GM19099 (cell line): ENCODE data around the gene COX4I1.

ENCODE experiments used
- POLR2A ChIP-seq: IDR thresholded peaks from 3 replicates; pipeline ENCODE4 v1.6.1; 2011; ENCODE audit warnings: low read depth; ENCODE audit not compliant: insufficient read length; ENCODE audit errors: extremely low read depth

Gene COX4I1

GRCh38 chr16:85783441-85783840 lies 16.1 kb upstream of the COX4I1 start:
- no peak for TF ChIP-seq POLR2A

- no peak for TF ChIP-seq POLR2A
Observed at GRCh38 chr16:85784813-85785212, 14.7 kb upstream of the COX4I1 start.

- no peak for TF ChIP-seq POLR2A
Observed at GRCh38 chr16:85785927-85786326, 13.6 kb upstream of the COX4I1 start.

GRCh38 chr16:85788819-85789218 lies 10.7 kb upstream of the COX4I1 start:
- TF ChIP-seq POLR2A, result no peak

- TF ChIP-seq POLR2A, result no peak
Observed at GRCh38 chr16:85789773-85790172, 9.7 kb upstream of the COX4I1 start.

- TF ChIP-seq POLR2A, result no peak
Observed at GRCh38 chr16:85793662-85794298, 5.7 kb upstream of the COX4I1 start.

GRCh38 chr16:85794696-85795095 lies 4.8 kb upstream of the COX4I1 start:
- no peak for TF ChIP-seq POLR2A

- TF ChIP-seq POLR2A, result no peak
Observed at GRCh38 chr16:85796152-85796551, 3.3 kb upstream of the COX4I1 start.

GRCh38 chr16:85796599-85796998 lies 2.9 kb upstream of the COX4I1 start:
- TF ChIP-seq POLR2A, result no peak

GRCh38 chr16:85798283-85798776 lies 1.2 kb upstream of the COX4I1 start:
- no peak for TF ChIP-seq POLR2A

- no peak for TF ChIP-seq POLR2A
Observed at GRCh38 chr16:85798901-85799496, 496 bp upstream of the COX4I1 start.

GRCh38 chr16:85800321-85800669 lies 800 bp downstream of the COX4I1 start:
- TF ChIP-seq POLR2A, result no peak

- TF ChIP-seq POLR2A, result no peak
Observed at GRCh38 chr16:85803570-85803969, 4.1 kb downstream of the COX4I1 start.

GRCh38 chr16:85805442-85806045 lies 6.0 kb downstream of the COX4I1 start:
- TF ChIP-seq POLR2A, result no peak

- no peak for TF ChIP-seq POLR2A
Observed at GRCh38 chr16:85806539-85806938, 7.0 kb downstream of the COX4I1 start.

- TF ChIP-seq POLR2A, result no peak
Observed at GRCh38 chr16:85808926-85809325, 9.4 kb downstream of the COX4I1 start.
